ENCODE results near the gene ANO8.

GRCh38 chr19:17319473-17320238 is 15.0 kb downstream of the ANO8 start:
- TF ChIP-seq, protein P1, sequence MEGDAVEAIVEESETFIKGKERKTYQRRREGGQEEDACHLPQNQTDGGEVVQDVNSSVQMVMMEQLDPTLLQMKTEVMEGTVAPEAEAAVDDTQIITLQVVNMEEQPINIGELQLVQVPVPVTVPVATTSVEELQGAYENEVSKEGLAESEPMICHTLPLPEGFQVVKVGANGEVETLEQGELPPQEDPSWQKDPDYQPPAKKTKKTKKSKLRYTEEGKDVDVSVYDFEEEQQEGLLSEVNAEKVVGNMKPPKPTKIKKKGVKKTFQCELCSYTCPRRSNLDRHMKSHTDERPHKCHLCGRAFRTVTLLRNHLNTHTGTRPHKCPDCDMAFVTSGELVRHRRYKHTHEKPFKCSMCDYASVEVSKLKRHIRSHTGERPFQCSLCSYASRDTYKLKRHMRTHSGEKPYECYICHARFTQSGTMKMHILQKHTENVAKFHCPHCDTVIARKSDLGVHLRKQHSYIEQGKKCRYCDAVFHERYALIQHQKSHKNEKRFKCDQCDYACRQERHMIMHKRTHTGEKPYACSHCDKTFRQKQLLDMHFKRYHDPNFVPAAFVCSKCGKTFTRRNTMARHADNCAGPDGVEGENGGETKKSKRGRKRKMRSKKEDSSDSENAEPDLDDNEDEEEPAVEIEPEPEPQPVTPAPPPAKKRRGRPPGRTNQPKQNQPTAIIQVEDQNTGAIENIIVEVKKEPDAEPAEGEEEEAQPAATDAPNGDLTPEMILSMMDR (IDR thresholded peaks at IDR 0.05; ENCODE audit: extremely low read depth in 1 of 2, insufficient read depth in 1 of 2, low read depth in 1 of 2, low read length in 2 of 2): no peak
- TF ChIP-seq POLR2A (IDR thresholded peaks at IDR 0.05; ENCODE audit: low read depth, low read length): no peak
- TF ChIP-seq EZH2 (IDR thresholded peaks at IDR 0.05; ENCODE audit: borderline replicate concordance, low read depth, low read length, severe bottlenecking): no peak
- TF ChIP-seq POLR2AphosphoS5 (IDR thresholded peaks at IDR 0.05; ENCODE audit: insufficient read depth, low read depth, low read length): no peak
- TF ChIP-seq GATA2 (IDR thresholded peaks at IDR 0.05; ENCODE audit: insufficient read depth, insufficient read length, low read depth, low read length): no peak

Measured in endothelial cell of umbilical vein (primary cell).